ENCODE results near the gene SEC24C. TPM values are rescaled to one million over a fixed set of nuclear protein-coding genes. Genes with fewer than 3 reads are reported as not detected.
"Not testable (repeated sequence)": the region's sequence is repeated elsewhere in the genome, so short reads cannot be mapped to it uniquely, and the experiment has no call there.

SEC24C gene
- total RNA-seq, 1 donor from 2014 or later, result 112 TPM

DNA sequence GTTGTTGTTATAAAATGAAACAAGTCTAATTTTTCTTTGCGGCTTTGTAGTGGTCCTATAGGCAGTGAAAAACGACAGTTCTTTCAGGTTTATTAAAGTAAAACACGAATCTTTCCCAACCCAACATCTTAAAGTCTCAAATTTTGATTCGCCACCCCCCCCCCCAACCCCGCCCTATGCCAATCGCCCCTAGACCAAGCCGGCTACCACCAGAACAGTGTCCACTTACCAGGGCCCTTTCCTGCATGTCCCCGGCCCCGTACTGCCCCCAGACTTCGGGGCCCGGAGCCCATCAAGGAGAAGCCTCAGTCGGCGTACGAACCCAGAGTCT, 37.3 kb downstream of the SEC24C start:
- Mint-ChIP-seq H3K9me3 (no peaks in the 10 kb centered on the region), H3K27me3 (ENCODE audit: insufficient read depth) (no peaks in the 10 kb centered on the region), H3K4me1 (ENCODE audit: low read depth) (peaks cover 46% of the 10 kb centered on the region), H3K27ac (peak overlapping the region; percentile 99), H3K36me3 (ENCODE audit: low read depth) (peaks cover 26% of the 10 kb centered on the region), H3K4me3 (peak overlapping the region; percentile 99)
- intact Hi-C loops (cut with micrococcal nuclease), result loop anchor here (1.0 to 10.0 kb wide), 2 partner anchors 9 to 537 kb away; partner anchors contain the start of gene DNAJC9
- no peak for DNase-seq (ENCODE audit: low spot score)

DNA sequence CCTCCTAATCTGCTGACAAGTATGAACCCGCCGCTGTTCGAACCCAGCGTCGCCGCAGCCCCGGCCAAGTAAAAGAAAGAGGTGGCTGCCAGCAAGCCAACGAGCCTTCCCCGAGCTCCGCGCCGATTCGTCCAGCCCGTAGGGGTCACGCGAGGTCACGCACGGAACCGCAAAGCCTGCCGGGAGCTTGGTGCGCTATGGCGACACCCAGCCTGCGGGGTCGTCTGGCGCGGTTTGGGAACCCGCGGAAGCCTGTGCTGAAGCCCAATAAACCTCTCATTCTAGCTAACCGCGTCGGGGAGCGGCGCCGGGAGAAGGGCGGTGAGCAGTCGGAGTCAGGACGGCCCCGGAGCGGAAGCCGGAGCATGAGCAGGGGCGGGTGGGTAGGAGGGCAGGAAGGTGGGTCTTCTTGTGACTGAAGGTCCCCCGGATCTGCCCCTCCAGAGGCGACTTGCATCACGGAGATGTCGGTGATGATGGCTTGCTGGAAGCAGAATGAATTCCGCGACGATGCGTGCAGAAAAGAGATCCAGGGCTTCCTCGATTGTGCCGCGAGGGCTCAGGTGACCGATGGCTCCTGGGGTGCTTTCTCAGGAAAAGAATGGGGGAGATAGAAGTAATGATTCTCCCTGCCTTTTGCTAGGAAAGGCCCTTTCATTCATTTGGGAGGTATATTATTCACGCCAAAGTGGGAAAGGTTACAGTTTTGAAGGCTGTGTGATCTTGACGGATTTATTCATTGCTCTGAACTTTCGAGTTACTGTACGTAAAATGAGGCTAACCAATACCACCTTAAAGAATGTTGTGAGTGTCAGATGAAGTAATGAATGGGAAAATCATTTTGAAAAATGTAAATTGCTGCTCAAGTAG, 37.9 kb downstream of the SEC24C start, which contains the start of gene CHCHD1:
Gene CHCHD1 (plus strand): TSS at position 170 of the 870 bp plus-strand sequence. CDS start 28 bp downstream, at position 198.
- peaks cover 47% of the 10 kb centered on the region for H3K4me1 Mint-ChIP-seq (ENCODE audit: low read depth)
- DNase-seq (ENCODE audit: low spot score), result peak; percentile 92

DNA sequence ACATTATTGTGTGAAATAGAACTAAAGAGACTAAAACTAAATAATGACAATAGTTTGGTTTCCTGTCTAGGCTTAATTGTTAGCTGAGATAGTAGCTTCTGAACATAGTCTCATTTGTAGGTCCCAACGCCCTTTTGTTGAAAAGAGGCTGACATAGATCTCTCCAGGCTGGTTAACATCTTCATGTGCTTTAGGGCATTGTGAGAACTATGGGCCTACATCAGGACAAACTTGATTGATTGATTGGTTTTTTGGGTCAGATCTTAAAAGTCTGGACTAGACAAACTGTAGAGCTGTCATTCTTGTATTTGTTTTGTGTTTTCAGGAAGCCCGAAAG, 38.5 kb downstream of the SEC24C start:
- DNase-seq (ENCODE audit: low spot score), result no peak
- Mint-ChIP-seq H3K4me1 (ENCODE audit: low read depth) (peaks cover 48% of the 10 kb centered on the region), H3K9me3 (no peaks in the 10 kb centered on the region), H3K36me3 (ENCODE audit: low read depth) (peaks cover 19% of the 10 kb centered on the region), H3K4me3 (peak overlapping the region; percentile 99), H3K27ac (peak overlapping the region; percentile 99), H3K27me3 (ENCODE audit: insufficient read depth) (no peaks in the 10 kb centered on the region)
- intact Hi-C loops (cut with micrococcal nuclease), result loop anchor here (1.0 to 10.0 kb wide), 2 partner anchors 286 to 538 kb away; partner anchors contain the start of genes DNAJC9 and PPP3CB

More for the DNA sequence above, 37.9 kb downstream of the SEC24C start, which contains the start of gene CHCHD1:
- no peaks in the 10 kb centered on the region for H3K27me3 Mint-ChIP-seq (ENCODE audit: insufficient read depth)
- H3K27ac Mint-ChIP-seq, result peak within 1 kb of the TSS; percentile 99
- H3K36me3 Mint-ChIP-seq (ENCODE audit: low read depth), result peaks cover 23% of the 10 kb centered on the region
- no peaks in the 10 kb centered on the region for H3K9me3 Mint-ChIP-seq
- intact Hi-C loops (cut with micrococcal nuclease), result loop anchor here (1.0 to 10.0 kb wide), 3 partner anchors 10 to 537 kb away; partner anchors contain the start of genes DNAJC9 and PPP3CB
- peak within 1 kb of the TSS; percentile 99 for H3K4me3 Mint-ChIP-seq

DNA sequence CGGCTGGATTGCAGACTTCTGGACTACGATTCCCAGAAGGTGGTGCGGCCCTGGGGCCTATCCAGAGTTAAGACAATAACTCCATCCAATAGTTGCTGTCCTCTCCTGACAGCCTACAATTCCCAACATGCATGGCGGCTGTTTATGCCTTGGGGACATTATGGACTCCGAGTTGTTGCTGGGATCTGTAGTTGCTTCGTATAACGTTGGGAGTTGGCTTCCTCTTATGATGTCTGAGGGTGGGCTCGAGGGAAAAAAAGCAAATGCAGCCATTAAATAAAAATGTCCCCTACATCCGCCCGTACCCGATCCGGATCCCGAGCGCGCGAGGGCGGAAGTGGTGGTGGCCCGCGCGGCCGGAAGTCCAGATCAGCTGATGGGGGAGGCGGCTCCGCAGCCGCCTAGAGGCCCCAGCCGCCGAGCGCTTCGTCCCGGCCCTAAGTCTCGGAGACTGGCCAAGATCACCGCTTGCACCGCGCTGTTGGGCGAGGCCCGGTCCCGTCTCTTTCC, 41.1 kb downstream of the SEC24C start, which contains the start of gene ZSWIM8:
Gene ZSWIM8 (plus strand): TSS at position 396 of the 510 bp plus-strand sequence. CDS start 273 bp downstream, outside the sequence.
- Mint-ChIP-seq H3K27ac (peak within 1 kb of the TSS; percentile 87), H3K36me3 (ENCODE audit: low read depth) (peaks cover 21% of the 10 kb centered on the region), H3K4me1 (ENCODE audit: low read depth) (peaks cover 48% of the 10 kb centered on the region), H3K27me3 (ENCODE audit: insufficient read depth) (no peaks in the 10 kb centered on the region), H3K9me3 (no peaks in the 10 kb centered on the region), H3K4me3 (peak within 1 kb of the TSS; percentile 99)
- peak; percentile 79 for DNase-seq (ENCODE audit: low spot score)
- intact Hi-C loops (cut with micrococcal nuclease), result loop anchor here (1.0 to 10.0 kb wide), 9 partner anchors 13 to 1425 kb away; partner anchors contain the start of genes DNAJC9, NDST2, SEC24C and VDAC2

DNA sequence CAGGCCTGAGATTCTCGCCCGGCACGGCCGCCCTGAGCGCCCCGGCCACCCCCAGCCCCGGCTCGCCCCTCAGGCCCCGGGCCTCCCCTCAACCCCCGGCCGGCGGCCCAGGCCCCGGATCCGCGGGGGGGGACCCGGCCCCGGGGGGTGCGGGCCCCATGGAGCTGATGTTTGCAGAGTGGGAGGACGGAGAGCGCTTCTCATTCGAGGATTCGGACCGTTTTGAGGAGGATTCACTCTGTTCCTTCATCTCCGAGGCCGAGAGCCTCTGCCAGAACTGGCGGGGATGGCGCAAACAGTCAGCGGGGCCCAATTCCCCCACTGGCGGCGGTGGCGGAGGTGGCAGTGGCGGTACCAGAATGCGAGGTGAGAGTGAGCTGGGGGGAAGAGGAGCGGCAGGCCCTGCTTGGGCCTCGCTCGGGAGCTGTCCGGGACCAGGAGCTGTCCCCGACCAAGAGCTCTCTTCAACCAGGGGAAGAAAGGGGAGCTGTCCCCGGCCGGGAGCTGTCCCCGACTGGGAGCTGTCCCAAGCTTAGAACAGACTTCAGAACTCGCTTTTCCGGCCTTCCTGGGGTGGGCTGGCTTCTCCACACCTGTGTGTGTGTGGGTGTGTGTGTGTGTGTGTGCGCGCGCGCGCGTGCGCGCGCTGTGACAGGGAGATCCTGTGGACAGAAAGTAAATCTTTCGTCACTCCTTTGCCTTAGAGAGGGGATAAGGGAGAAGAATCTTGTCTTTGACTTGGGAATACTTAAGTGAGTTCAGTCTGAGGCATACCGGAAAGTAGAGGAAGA, 41.7 kb downstream of the SEC24C start:
- intact Hi-C loops (cut with micrococcal nuclease), result loop anchor here (1.0 to 10.0 kb wide), 9 partner anchors 14 to 1424 kb away; partner anchors contain the start of genes DNAJC9, NDST2, SEC24C and VDAC2
- Mint-ChIP-seq H3K4me3 (peak overlapping the region; percentile 99), H3K4me1 (ENCODE audit: low read depth) (peaks cover 42% of the 10 kb centered on the region), H3K9me3 (no peaks in the 10 kb centered on the region), H3K27me3 (ENCODE audit: insufficient read depth) (no peaks in the 10 kb centered on the region), H3K36me3 (ENCODE audit: low read depth) (peaks cover 25% of the 10 kb centered on the region), H3K27ac (peak overlapping the region; percentile 70)
- DNase-seq (ENCODE audit: low spot score), result peak; percentile 47

DNA sequence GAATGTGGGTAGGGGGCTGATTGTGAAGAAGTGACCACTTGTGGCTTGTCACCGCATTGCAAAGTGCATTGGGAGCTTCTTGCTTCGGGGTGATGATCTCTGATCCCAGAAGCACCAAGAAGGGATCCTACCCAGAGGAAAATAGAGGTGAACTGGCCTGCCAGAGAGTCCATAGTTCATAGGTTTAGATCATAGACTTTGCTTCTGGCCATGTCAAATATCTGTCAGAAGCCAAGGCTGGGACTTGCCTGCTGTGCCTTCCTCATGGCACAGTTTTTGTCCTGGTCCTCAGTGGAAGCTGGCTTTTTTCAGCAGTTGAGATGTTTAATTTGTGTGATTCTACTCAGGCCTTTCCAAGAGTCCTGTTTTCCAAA, 42.3 kb downstream of the SEC24C start:
- peaks cover 31% of the 10 kb centered on the region for H3K36me3 Mint-ChIP-seq (ENCODE audit: low read depth)
- intact Hi-C loops (cut with micrococcal nuclease), result loop anchor here (10.0 kb wide), 1 partner anchor 542 kb away; the partner anchor contains the start of gene DNAJC9
- peaks cover 40% of the 10 kb centered on the region for H3K4me1 Mint-ChIP-seq (ENCODE audit: low read depth)

DNA sequence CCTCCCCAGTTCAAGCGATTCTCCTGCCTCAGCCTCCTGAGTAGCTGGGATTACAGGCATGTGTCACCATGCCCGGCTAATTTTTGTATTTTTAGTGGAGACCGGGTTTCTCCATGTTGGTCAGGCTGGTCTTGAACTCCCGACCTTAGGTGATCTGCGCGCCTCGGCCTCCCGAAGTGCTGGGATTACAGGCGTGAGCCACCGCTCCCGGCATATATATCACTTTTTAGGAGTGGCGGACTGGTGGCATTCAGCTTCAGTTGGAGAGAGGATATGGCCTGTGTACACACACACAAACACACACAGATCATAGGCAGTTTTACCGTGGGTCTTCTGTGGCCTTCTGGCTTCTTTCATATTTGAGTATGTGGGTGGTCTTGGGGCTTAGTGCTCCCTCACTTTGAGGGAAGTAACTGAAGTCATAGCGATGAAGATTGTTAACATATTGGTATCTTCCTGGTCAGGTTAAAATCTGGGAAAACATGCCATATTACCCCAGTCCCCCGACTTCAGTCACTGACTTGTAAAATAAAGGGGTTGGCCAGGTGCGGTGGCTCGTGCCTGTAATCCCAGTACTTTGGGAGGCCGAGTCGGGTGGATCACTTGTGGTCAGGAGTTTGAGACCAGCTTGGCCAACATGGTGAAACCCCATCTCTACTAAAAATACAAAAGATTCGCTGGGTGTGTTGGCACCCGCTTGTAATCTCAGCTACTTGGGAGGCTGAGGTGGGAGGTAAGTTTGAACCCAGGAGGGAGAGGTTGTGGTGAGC, 43.0 kb downstream of the SEC24C start:
- peaks cover 40% of the 10 kb centered on the region for H3K4me1 Mint-ChIP-seq (ENCODE audit: low read depth)
- DNase-seq (ENCODE audit: low spot score); H3K27ac Mint-ChIP-seq; H3K9me3 Mint-ChIP-seq; H3K27me3 Mint-ChIP-seq (ENCODE audit: insufficient read depth): not testable (repeated sequence)
- intact Hi-C loops (cut with micrococcal nuclease), result loop anchor here (10.0 kb wide), 1 partner anchor 542 kb away; the partner anchor contains the start of gene DNAJC9
- peak overlapping the region; percentile 99 for H3K4me3 Mint-ChIP-seq
- H3K36me3 Mint-ChIP-seq (ENCODE audit: low read depth), result peaks cover 29% of the 10 kb centered on the region

More for the DNA sequence above, 42.3 kb downstream of the SEC24C start:
- H3K27ac Mint-ChIP-seq, result peak overlapping the region; percentile 70
- H3K4me3 Mint-ChIP-seq, result peak overlapping the region; percentile 99
- H3K27me3 Mint-ChIP-seq (ENCODE audit: insufficient read depth), result no peaks in the 10 kb centered on the region
- no peaks in the 10 kb centered on the region for H3K9me3 Mint-ChIP-seq
- DNase-seq (ENCODE audit: low spot score), result no peak

DNA sequence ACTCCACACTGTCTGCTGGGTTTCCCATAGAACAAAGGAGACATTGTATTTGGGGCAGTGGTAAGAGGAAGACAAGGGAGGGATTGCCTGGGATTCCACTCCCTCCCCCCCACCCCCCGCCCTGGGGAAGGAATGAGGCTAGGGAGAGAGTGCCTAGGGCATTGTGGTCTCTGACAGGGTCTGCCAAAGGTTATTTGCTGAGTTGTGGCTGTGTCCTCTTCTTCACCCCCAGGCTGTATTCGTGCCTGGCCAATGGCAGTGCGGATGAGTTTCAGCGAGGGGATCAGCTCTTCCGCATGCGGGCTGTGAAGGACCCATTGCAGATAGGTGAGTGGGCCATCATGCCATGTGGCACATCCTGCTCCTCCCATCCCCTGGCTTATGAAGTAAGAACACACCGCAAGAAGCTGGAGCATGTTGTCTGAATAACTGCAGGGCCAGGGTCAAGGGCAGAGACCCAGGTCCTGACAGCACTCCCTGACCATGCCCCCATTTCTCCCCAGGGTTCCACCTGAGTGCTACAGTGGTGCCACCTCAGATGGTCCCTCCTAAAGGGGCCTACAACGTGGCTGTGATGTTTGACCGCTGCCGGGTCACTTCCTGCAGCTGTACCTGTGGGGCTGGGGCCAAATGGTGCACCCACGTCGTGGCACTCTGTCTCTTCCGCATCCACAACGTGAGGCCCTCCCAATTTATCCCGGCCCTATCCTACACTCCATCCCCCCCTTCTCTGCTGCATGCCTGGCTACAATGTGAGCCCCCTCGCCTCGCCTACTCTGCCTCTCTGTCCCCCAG, 44.9 kb downstream of the SEC24C start:
- DNase-seq (ENCODE audit: low spot score), result no peak
- intact Hi-C loops (cut with micrococcal nuclease), result loop anchor here (10.0 kb wide), 1 partner anchor 544 kb away; the partner anchor contains the start of gene DNAJC9
- H3K4me3 Mint-ChIP-seq, result peak overlapping the region; percentile 4
- H3K9me3 Mint-ChIP-seq, result no peaks in the 10 kb centered on the region
- no peak overlapping the region for H3K27ac Mint-ChIP-seq
- peaks cover 28% of the 10 kb centered on the region for H3K4me1 Mint-ChIP-seq (ENCODE audit: low read depth)
- H3K27me3 Mint-ChIP-seq (ENCODE audit: insufficient read depth), result no peaks in the 10 kb centered on the region
- peaks cover 35% of the 10 kb centered on the region for H3K36me3 Mint-ChIP-seq (ENCODE audit: low read depth)

DNA sequence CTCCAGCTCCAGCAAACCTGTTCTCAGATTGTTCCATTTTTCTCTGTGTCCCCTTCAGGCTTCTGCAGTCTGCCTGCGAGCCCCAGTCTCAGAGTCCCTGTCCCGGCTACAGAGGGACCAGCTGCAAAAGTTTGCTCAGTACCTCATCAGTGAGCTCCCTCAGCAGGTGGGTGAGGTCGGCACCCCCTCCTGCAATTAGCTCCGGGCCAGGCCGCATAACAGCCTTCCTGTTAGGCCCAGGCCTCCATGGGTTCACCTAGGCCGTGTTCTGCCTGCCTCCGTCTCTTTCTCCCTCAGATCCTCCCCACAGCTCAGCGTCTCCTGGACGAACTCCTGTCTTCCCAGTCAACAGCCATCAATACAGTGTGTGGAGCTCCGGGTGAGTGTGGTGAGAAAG, 45.5 kb downstream of the SEC24C start:
- no peaks in the 10 kb centered on the region for H3K9me3 Mint-ChIP-seq
- H3K27me3 Mint-ChIP-seq (ENCODE audit: insufficient read depth), result no peaks in the 10 kb centered on the region
- peaks cover 28% of the 10 kb centered on the region for H3K4me1 Mint-ChIP-seq (ENCODE audit: low read depth)
- no peak overlapping the region for H3K27ac Mint-ChIP-seq
- DNase-seq (ENCODE audit: low spot score), result no peak
- intact Hi-C loops (cut with micrococcal nuclease), result loop anchor here (10.0 kb wide), 1 partner anchor 545 kb away; the partner anchor contains the start of gene DNAJC9
- peaks cover 38% of the 10 kb centered on the region for H3K36me3 Mint-ChIP-seq (ENCODE audit: low read depth)
- peak overlapping the region; percentile 4 for H3K4me3 Mint-ChIP-seq

DNA sequence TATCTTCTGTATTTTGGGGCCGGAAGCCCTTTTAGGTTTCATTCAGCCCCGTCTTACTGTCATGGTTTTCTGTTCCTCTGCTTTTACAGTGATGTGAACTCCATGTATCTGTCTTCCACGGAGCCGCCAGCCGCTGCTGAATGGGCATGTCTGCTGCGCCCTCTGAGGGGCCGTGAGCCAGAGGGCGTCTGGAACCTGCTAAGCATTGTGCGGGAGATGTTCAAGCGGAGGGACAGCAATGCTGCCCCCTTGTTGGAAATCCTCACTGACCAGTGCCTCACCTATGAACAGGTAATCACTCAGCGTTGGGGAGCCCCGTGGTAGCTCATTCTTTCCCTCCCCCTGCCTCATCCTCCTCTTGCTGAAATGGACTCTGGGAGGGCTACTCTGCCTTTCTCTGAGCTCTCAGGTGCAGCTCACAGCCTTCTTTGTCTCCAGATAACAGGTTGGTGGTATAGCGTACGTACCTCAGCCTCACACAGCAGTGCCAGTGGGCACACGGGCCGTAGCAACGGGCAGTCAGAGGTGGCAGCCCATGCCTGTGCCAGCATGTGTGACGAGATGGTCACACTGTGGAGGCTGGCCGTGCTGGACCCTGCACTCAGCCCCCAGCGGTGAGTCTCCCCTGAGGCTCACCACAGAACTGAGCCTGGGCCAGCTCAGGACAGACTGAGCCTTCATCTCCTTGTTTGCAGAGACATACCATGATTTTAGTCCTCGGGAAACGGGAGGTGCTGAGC, 46.9 kb downstream of the SEC24C start:
- H3K9me3 Mint-ChIP-seq, result no peaks in the 10 kb centered on the region
- peaks cover 23% of the 10 kb centered on the region for H3K4me1 Mint-ChIP-seq (ENCODE audit: low read depth)
- intact Hi-C loops (cut with micrococcal nuclease), result no loop called here
- no peak overlapping the region for H3K27ac Mint-ChIP-seq
- no peaks in the 10 kb centered on the region for H3K27me3 Mint-ChIP-seq (ENCODE audit: insufficient read depth)
- H3K4me3 Mint-ChIP-seq, result no peak overlapping the region
- no peak for DNase-seq (ENCODE audit: low spot score)
- peaks cover 45% of the 10 kb centered on the region for H3K36me3 Mint-ChIP-seq (ENCODE audit: low read depth)

Measured in activated T-helper 1 cell treated with anti-CD3 and anti-CD28 coated beads, Interleukin-12 subunit alpha, Interleukin-12 subunit beta, Interleukin-2, Interleukin-4 antibody, amounts not matched to agents 30 ng/mL and 10 ng/mL and 1 ng/mL, durations not matched to agents 14 hours and 24 hours and 36 hours (primary cell).